ENCODE data around the gene ARPC1A. TPM values are rescaled to one million over a fixed set of nuclear protein-coding genes. Genes with fewer than 3 reads are reported as not detected.
"Not testable (repeated sequence)": the region's sequence is repeated elsewhere in the genome, so short reads cannot be mapped to it uniquely, and the experiment has no call there.

Gene ARPC1A
- total RNA-seq, 1 experiment from 2014 or later: 149 TPM

DNA sequence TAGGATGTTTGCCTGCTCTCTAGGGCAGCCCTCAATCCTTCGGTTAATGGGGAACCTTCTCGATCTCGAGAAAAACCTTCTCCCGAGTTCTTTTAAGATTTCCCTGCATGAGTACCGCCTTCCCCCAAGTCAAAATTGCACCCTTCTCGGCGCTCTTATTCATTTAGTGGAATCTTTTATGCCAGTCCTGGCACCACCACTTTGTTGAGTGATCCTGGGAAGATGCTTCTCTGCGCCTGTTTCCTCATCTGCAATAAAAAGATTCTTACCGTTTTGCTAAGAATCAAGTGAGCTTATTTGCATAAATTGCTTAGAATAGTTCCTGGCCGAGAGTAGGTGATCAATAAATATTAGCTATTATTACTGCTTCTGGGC, 697 bp downstream of the ARPC1A start:
- Mint-ChIP-seq H3K27ac (ENCODE audit: low read depth, unreplicated experiment) (peak overlapping the region; percentile 81), H3K4me3 (ENCODE audit: unreplicated experiment) (peak overlapping the region; percentile 82), H3K4me1 (ENCODE audit: insufficient read depth, unreplicated experiment) (peaks cover 20% of the 10 kb centered on the region), H3K9me3 (ENCODE audit: unreplicated experiment) (no peaks in the 10 kb centered on the region), H3K36me3 (ENCODE audit: insufficient read depth, unreplicated experiment) (peaks cover 9% of the 10 kb centered on the region), H3K27me3 (ENCODE audit: insufficient read depth, unreplicated experiment) (no peaks in the 10 kb centered on the region)
- no peak for DNase-seq (ENCODE audit: unreplicated experiment)
- intact Hi-C loops (cut with micrococcal nuclease): no loop called here
- CTCF ChIA-PET: interaction anchor here (0.7 to 1.9 kb wide), 3 partner anchors 16 to 279 kb away, joined by 3 to 7 read pairs (median 6); no protein-coding TSS in a partner anchor
- no peak for TF ChIP-seq CTCF (IDR thresholded peaks at IDR 0.05; ENCODE audit: unreplicated experiment)
- BruUV-seq (replicated peaks): no TSS peak
- POLR2A ChIA-PET: interaction anchor here (0.6 to 2.9 kb wide), 15 partner anchors 10 to 1102 kb away, joined by 3 to 22 read pairs (median 3); partner anchors contain the start of genes BUD31, CPSF4, PDAP1 and PTCD1

- H3K9me3 Mint-ChIP-seq (ENCODE audit: unreplicated experiment); BruUV-seq (replicated peaks); CTCF ChIA-PET; intact Hi-C loops (cut with micrococcal nuclease); H3K27me3 Mint-ChIP-seq (ENCODE audit: insufficient read depth, unreplicated experiment): not testable (repeated sequence)
- Mint-ChIP-seq H3K27ac (ENCODE audit: low read depth, unreplicated experiment) (peak overlapping the region; percentile 86), H3K4me3 (ENCODE audit: unreplicated experiment) (peak overlapping the region; percentile 71), H3K4me1 (ENCODE audit: insufficient read depth, unreplicated experiment) (peaks cover 20% of the 10 kb centered on the region), H3K36me3 (ENCODE audit: insufficient read depth, unreplicated experiment) (peaks cover 48% of the 10 kb centered on the region)
- POLR2A ChIA-PET: interaction anchor here (0.6 to 2.0 kb wide), 9 partner anchors 14 to 331 kb away, joined by 3 to 8 read pairs (median 4); partner anchors contain the start of gene BUD31
- DNase-seq (ENCODE audit: unreplicated experiment): peak; percentile 91
Observed at GRCh38 chr7:99330314-99330961, 4.7 kb downstream of the ARPC1A start.

GRCh38 chr7:99331002-99331401, 5.3 kb downstream of the ARPC1A start:
- Mint-ChIP-seq H3K4me1 (ENCODE audit: insufficient read depth, unreplicated experiment) (peaks cover 20% of the 10 kb centered on the region), H3K4me3 (ENCODE audit: unreplicated experiment) (peak overlapping the region; percentile 71), H3K36me3 (ENCODE audit: insufficient read depth, unreplicated experiment) (peaks cover 48% of the 10 kb centered on the region), H3K27ac (ENCODE audit: low read depth, unreplicated experiment) (peak overlapping the region; percentile 86), H3K9me3 (ENCODE audit: unreplicated experiment) (no peaks in the 10 kb centered on the region), H3K27me3 (ENCODE audit: insufficient read depth, unreplicated experiment) (no peaks in the 10 kb centered on the region)
- DNase-seq (ENCODE audit: unreplicated experiment): peak; percentile 28
- no peak for TF ChIP-seq CTCF (IDR thresholded peaks at IDR 0.05; ENCODE audit: unreplicated experiment)
- POLR2A ChIA-PET: interaction anchor here (1.1 kb wide), 1 partner anchor 78 kb away, joined by 5 read pairs; the partner anchor contains the start of genes BUD31 and PDAP1
- BruUV-seq (replicated peaks): no TSS peak
- CTCF ChIA-PET: no interaction called here
- intact Hi-C loops (cut with micrococcal nuclease): no loop called here

DNA sequence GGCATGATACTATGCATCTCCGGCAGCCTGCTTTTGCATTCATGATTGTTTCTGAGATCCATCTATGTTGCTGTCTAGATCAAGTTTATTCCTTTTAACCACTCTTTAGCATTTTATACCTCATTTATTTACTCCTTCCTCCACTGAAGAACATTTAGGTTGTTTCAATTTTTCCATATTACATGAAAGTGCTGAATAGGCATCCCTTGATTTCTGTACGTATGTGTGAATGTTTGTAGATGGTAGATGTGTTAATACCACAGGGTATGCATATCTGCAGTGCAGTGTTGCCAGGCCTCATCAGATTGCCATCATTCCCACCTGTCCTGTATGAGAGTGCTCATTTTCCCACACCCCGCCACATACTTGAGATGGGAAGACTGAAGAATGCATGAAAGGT, 13.9 kb downstream of the ARPC1A start:
- no peak for TF ChIP-seq CTCF (IDR thresholded peaks at IDR 0.05; ENCODE audit: unreplicated experiment)
- intact Hi-C loops (cut with micrococcal nuclease): no loop called here
- H3K27me3 Mint-ChIP-seq (ENCODE audit: insufficient read depth, unreplicated experiment): no peaks in the 10 kb centered on the region
- BruUV-seq (replicated peaks): no TSS peak
- no peak overlapping the region for H3K4me3 Mint-ChIP-seq (ENCODE audit: unreplicated experiment)
- H3K27ac Mint-ChIP-seq (ENCODE audit: low read depth, unreplicated experiment): no peak overlapping the region
- CTCF ChIA-PET: no interaction called here
- no peaks in the 10 kb centered on the region for H3K4me1 Mint-ChIP-seq (ENCODE audit: insufficient read depth, unreplicated experiment)
- POLR2A ChIA-PET: no interaction called here
- peaks cover 100% of the 10 kb centered on the region for H3K36me3 Mint-ChIP-seq (ENCODE audit: insufficient read depth, unreplicated experiment)
- DNase-seq (ENCODE audit: unreplicated experiment): no peak
- H3K9me3 Mint-ChIP-seq (ENCODE audit: unreplicated experiment): no peaks in the 10 kb centered on the region
